Trophoblast cell (in vitro differentiated cells and primary cell): Measurements from ENCODE around the gene IQCB1.

Experiments used
- DNase-seq, 2 donors: peaks; one replicate each; pipeline ENCODE4 v3.0.0-alpha.2; 2016
- H2AFZ ChIP-seq: 2 replicates; pipeline ENCODE4 v1.6.1; 2013; ENCODE audit warnings: low read length, moderate library complexity, mild to moderate bottlenecking; ENCODE audit not compliant: insufficient read depth, poor library complexity
- H2AK5ac ChIP-seq: 2 replicates; pipeline ENCODE4 v1.6.1; 2013; ENCODE audit warnings: mild to moderate bottlenecking, low read length
- H2BK120ac ChIP-seq: 2 replicates; pipeline ENCODE4 v1.6.1; 2013; ENCODE audit warnings: low read length, mild to moderate bottlenecking, moderate library complexity; ENCODE audit not compliant: insufficient read depth, poor library complexity
- H2BK12ac ChIP-seq: 2 replicates; pipeline ENCODE4 v1.6.1; 2013; ENCODE audit warnings: mild to moderate bottlenecking, low read length, moderate library complexity
- H2BK5ac ChIP-seq: 2 replicates; pipeline ENCODE4 v1.6.1; 2013; ENCODE audit warnings: low read length, low read depth, moderate library complexity, mild to moderate bottlenecking; ENCODE audit not compliant: poor library complexity
- H3K14ac ChIP-seq: 2 replicates; pipeline ENCODE4 v1.6.1; 2013; ENCODE audit warnings: mild to moderate bottlenecking, low read length
- H3K18ac ChIP-seq: 2 replicates; pipeline ENCODE4 v1.6.1; 2013; ENCODE audit warnings: mild to moderate bottlenecking, low read length
- H3K23ac ChIP-seq: 2 replicates; pipeline ENCODE4 v1.6.1; 2013; ENCODE audit warnings: low read length
- H3K27ac ChIP-seq: 2 replicates; pipeline ENCODE4 v1.5.1; 2013; ENCODE audit warnings: low read depth, mild to moderate bottlenecking, inconsistent platforms, low read length, moderate library complexity
- H3K27me3 ChIP-seq: 2 replicates; pipeline ENCODE4 v1.6.1; 2013; ENCODE audit warnings: inconsistent platforms, mild to moderate bottlenecking, low read length, moderate library complexity; ENCODE audit not compliant: insufficient read depth
- H3K36me3 ChIP-seq, 2 experiments: 1 replicate in 1 of 2; 2 replicates in 1 of 2; pipeline ENCODE4 v1.6.1; 2013; ENCODE audit warnings: low read length in 2 of 2, mild to moderate bottlenecking in 2 of 2, moderate library complexity in 1 of 2; ENCODE audit not compliant: insufficient read depth in 2 of 2, control insufficient read depth in 1 of 2
- H3K4ac ChIP-seq: 2 replicates; pipeline ENCODE4 v1.6.1; 2013; ENCODE audit warnings: low read depth, mild to moderate bottlenecking, low read length, moderate library complexity
- H3K4me1 ChIP-seq, 2 experiments: 1 replicate in 1 of 2; 2 replicates in 1 of 2; pipeline ENCODE4 v1.6.1; 2013; ENCODE audit warnings: low read length in 2 of 2, mild to moderate bottlenecking in 2 of 2, moderate library complexity in 1 of 2; ENCODE audit not compliant: insufficient read depth in 2 of 2, control insufficient read depth in 1 of 2
- H3K4me2 ChIP-seq: 2 replicates; pipeline ENCODE4 v1.6.1; 2013; ENCODE audit warnings: inconsistent platforms, mild to moderate bottlenecking, low read length, moderate library complexity
- H3K4me3 ChIP-seq: 2 replicates; pipeline ENCODE4 v1.5.1; 2013; ENCODE audit warnings: mild to moderate bottlenecking, low read depth, low read length, inconsistent platforms
- H3K79me1 ChIP-seq: one replicate; pipeline ENCODE4 v1.6.1; 2013; ENCODE audit warnings: low read length
- H3K79me2 ChIP-seq: 2 replicates; pipeline ENCODE4 v1.6.1; 2013; ENCODE audit warnings: low read length, mild to moderate bottlenecking; ENCODE audit not compliant: control insufficient read depth, insufficient read depth, poor library complexity
- H3K9ac ChIP-seq: 2 replicates; pipeline ENCODE4 v1.6.1; 2013; ENCODE audit warnings: mild to moderate bottlenecking, low read length
- H3K9me3 ChIP-seq: 2 replicates; pipeline ENCODE4 v1.6.1; 2013; ENCODE audit warnings: low read depth, mild to moderate bottlenecking, control low read depth, inconsistent platforms, low read length; ENCODE audit not compliant: insufficient read depth
- H4K12ac ChIP-seq: 2 replicates; pipeline ENCODE4 v1.6.1; 2013; ENCODE audit warnings: low read depth, mild to moderate bottlenecking, low read length, moderate library complexity
- H4K8ac ChIP-seq: 2 replicates; pipeline ENCODE4 v1.6.1; 2013; ENCODE audit warnings: low read depth, mild to moderate bottlenecking, low read length, moderate library complexity
- H4K91ac ChIP-seq: one replicate; pipeline ENCODE4 v1.6.1; 2013; ENCODE audit warnings: low read depth, mild to moderate bottlenecking, low read length, moderate library complexity
- WGBS: extraction: QIAGEN DNeasy Blood & Tissue Kit; methylation state at CpG from one replicate; pipeline ENCODE4 v1.1.7; 2013; ENCODE audit warnings: missing lambda C conversion rate; ENCODE audit not compliant: insufficient read length, insufficient coverage; ENCODE audit errors: extremely low coverage; 5-methylcytosine and 5-hydroxymethylcytosine counted together

The IQCB1 gene

GRCh38 chr3:121796970-121797369, 37.9 kb downstream of the IQCB1 start:
- DNase-seq = no peak
- no CpG with 5 or more reads among the region's 1 CpG for WGBS
- Histone ChIP-seq H2BK12ac (no peak overlapping the region), H2AK5ac (no peak overlapping the region), H3K79me2 (no peaks in the 10 kb centered on the region), H3K4me2 (no peak overlapping the region), H3K4me1 (no peaks in the 10 kb centered on the region), H3K27ac (no peak overlapping the region), H2BK120ac (no peak overlapping the region), H3K4ac (no peak overlapping the region), H3K9me3 (no peaks in the 10 kb centered on the region), H4K12ac (no peak overlapping the region), H3K27me3 (no peaks in the 10 kb centered on the region), H4K91ac (no peak overlapping the region), H3K36me3 (no peaks in the 10 kb centered on the region), H4K8ac (no peak overlapping the region), H3K18ac (no peak overlapping the region), H2AFZ (no peak overlapping the region), H2BK5ac (no peak overlapping the region), H3K23ac (no peak overlapping the region), H3K14ac (no peak overlapping the region), H3K4me3 (no peak overlapping the region), H3K9ac (no peak overlapping the region), H3K79me1 (no peaks in the 10 kb centered on the region)

- Histone ChIP-seq H3K27me3 (no peaks in the 10 kb centered on the region), H3K79me2 (no peaks in the 10 kb centered on the region), H4K12ac (no peak overlapping the region), H2AFZ (no peak overlapping the region), H4K8ac (no peak overlapping the region), H3K4me2 (no peak overlapping the region), H2BK5ac (no peak overlapping the region), H3K27ac (no peak overlapping the region), H3K14ac (no peak overlapping the region), H2BK12ac (no peak overlapping the region), H2BK120ac (no peak overlapping the region), H4K91ac (no peak overlapping the region), H3K4me1 (no peaks in the 10 kb centered on the region), H3K23ac (no peak overlapping the region), H3K9ac (no peak overlapping the region), H3K79me1 (no peaks in the 10 kb centered on the region), H3K18ac (no peak overlapping the region), H3K4me3 (no peak overlapping the region), H3K4ac (no peak overlapping the region), H3K9me3 (no peaks in the 10 kb centered on the region), H3K36me3 (peaks cover 0 to 2% of the 10 kb centered on the region in 2 experiments), H2AK5ac (no peak overlapping the region)
- no peak for DNase-seq
- 100% methylated on average over 1 of the region's 2 CpGs for WGBS
Observed at GRCh38 chr3:121794264-121794983, 40.4 kb downstream of the IQCB1 start.

GRCh38 chr3:121793078-121793477, 41.8 kb downstream of the IQCB1 start:
- Histone ChIP-seq H2BK12ac (no peak overlapping the region), H3K27me3 (no peaks in the 10 kb centered on the region), H3K36me3 (peaks cover 1 to 2% of the 10 kb centered on the region in 2 experiments), H3K9me3 (no peaks in the 10 kb centered on the region), H3K4me1 (no peaks in the 10 kb centered on the region), H3K27ac (no peak overlapping the region), H3K4me3 (no peak overlapping the region), H3K4me2 (no peak overlapping the region), H3K23ac (no peak overlapping the region), H3K4ac (no peak overlapping the region), H3K79me1 (no peaks in the 10 kb centered on the region), H2BK5ac (no peak overlapping the region), H3K79me2 (no peaks in the 10 kb centered on the region), H3K14ac (no peak overlapping the region), H2BK120ac (no peak overlapping the region), H2AFZ (no peak overlapping the region), H4K8ac (no peak overlapping the region), H3K9ac (no peak overlapping the region), H4K91ac (no peak overlapping the region), H3K18ac (no peak overlapping the region), H2AK5ac (no peak overlapping the region), H4K12ac (no peak overlapping the region)
- DNase-seq = no peak
- no CpG with 5 or more reads among the region's 3 CpGs for WGBS

GRCh38 chr3:121786485-121786884, 48.4 kb downstream of the IQCB1 start:
- no peak overlapping the region for H4K91ac ChIP-seq
- no peaks in the 10 kb centered on the region for H3K79me1 ChIP-seq
- H3K9ac ChIP-seq = no peak overlapping the region
- no peak for DNase-seq
- H3K23ac ChIP-seq = no peak overlapping the region
- no peak overlapping the region for H3K4me2 ChIP-seq
- WGBS = no CpG with 5 or more reads among the region's 2 CpGs
- H3K4me3 ChIP-seq = no peak overlapping the region
- no peak overlapping the region for H2BK5ac ChIP-seq
- H2BK120ac ChIP-seq = no peak overlapping the region
- no peak overlapping the region for H4K12ac ChIP-seq
- no peak overlapping the region for H3K4ac ChIP-seq
- H3K27me3 ChIP-seq = no peaks in the 10 kb centered on the region
- H3K36me3 ChIP-seq = peaks cover 5 to 6% of the 10 kb centered on the region in 2 experiments
- no peak overlapping the region for H3K18ac ChIP-seq
- no peak overlapping the region for H2BK12ac ChIP-seq
- H3K14ac ChIP-seq = no peak overlapping the region
- H2AK5ac ChIP-seq = no peak overlapping the region
- H3K9me3 ChIP-seq = no peaks in the 10 kb centered on the region
- no peak overlapping the region for H4K8ac ChIP-seq
- H3K79me2 ChIP-seq = no peaks in the 10 kb centered on the region
- no peak overlapping the region for H2AFZ ChIP-seq
- no peaks in the 10 kb centered on the region for H3K4me1 ChIP-seq
- no peak overlapping the region for H3K27ac ChIP-seq
